ENCODE results near the gene TMUB2. TPM values are rescaled to one million over a fixed set of nuclear protein-coding genes. Genes with fewer than 3 reads are reported as not detected.

TMUB2 gene
- total and polyA plus RNA-seq, 2 of the 13 experiments (the other 11 are each of a cell fraction or from before 2014, with no cell fraction given), result 26.9 to 50.8 TPM

DNA sequence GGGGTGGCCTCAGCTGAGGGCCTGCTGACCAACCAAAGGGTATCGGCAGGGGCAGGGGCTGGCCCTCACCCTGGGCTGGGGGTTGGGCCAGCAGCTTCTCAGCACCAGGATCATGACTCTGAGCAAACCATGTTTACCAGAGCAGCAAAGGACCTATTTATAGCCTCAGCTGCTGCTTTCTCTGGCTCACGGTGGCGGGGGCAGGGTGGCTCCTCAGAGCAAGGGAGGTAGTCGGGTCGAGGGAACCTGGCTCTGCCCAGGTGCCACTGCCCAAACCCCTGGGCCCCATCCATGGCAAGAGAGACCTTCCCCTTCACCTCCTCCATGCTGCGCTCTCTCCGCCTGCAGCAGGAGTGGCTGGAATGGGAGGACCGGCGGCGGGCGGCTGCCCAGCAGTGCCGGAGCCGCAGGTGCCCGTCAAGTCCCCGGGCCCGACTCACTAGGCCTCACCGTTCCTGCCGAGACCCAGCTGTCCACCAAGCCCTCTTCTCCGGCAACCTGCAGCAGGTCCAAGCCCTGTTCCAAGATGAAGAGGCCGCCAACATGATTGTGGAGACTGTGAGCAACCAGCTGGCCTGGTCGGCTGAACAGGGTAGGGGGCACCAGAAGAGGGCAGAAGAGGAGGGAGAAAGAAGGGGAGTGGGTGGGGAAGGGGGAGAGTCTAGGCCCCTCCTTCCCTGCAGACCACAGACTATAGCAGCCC, 16.1 kb upstream of the TMUB2 start, which contains the start of gene ASB16 (continued):
- TF ChIP-seq, protein P1, sequence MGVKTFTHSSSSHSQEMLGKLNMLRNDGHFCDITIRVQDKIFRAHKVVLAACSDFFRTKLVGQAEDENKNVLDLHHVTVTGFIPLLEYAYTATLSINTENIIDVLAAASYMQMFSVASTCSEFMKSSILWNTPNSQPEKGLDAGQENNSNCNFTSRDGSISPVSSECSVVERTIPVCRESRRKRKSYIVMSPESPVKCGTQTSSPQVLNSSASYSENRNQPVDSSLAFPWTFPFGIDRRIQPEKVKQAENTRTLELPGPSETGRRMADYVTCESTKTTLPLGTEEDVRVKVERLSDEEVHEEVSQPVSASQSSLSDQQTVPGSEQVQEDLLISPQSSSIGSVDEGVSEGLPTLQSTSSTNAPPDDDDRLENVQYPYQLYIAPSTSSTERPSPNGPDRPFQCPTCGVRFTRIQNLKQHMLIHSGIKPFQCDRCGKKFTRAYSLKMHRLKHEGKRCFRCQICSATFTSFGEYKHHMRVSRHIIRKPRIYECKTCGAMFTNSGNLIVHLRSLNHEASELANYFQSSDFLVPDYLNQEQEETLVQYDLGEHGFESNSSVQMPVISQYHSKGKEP (CRISPR knock-in tag; IDR thresholded peaks at IDR 0.05), result no peak
- TF ChIP-seq MAZ (IDR thresholded peaks at IDR 0.05; ENCODE audit: borderline replicate concordance, low read depth, low read length) (no peak), MAZ (CRISPR knock-in tag; IDR thresholded peaks at IDR 0.05; ENCODE audit: low read depth) (peak; percentile 79), NCOA5 (CRISPR knock-in tag; IDR thresholded peaks at IDR 0.05) (no peak), ZNF747 (CRISPR knock-in tag; IDR thresholded peaks at IDR 0.05; ENCODE audit: borderline replicate concordance) (0 out of 2 replicates have a peak, but pooled peaks have one; percentile 59), HDAC1 (CRISPR knock-in tag; IDR thresholded peaks at IDR 0.05) (0 out of 2 replicates have a peak, but pooled peaks have one; percentile 33), NFIB (CRISPR knock-in tag; IDR thresholded peaks at IDR 0.05; ENCODE audit: borderline replicate concordance) (0 out of 2 replicates have a peak, but pooled peaks have one; percentile 61), ZNF619 (CRISPR knock-in tag; IDR thresholded peaks at IDR 0.05) (peak; percentile 51; the same call in 1 of the 2 replicates), NFKB2 (CRISPR knock-in tag; IDR thresholded peaks at IDR 0.05; ENCODE audit: borderline replicate concordance) (peak; percentile 22; the same call in 1 of the 2 replicates), ZFX (CRISPR knock-in tag; IDR thresholded peaks at IDR 0.05; ENCODE audit: low read depth) (peak; percentile 78), SMAD9 (CRISPR knock-in tag; IDR thresholded peaks at IDR 0.05) (peak; percentile 23; the same call in 1 of the 2 replicates), U2AF1 (optimal IDR thresholded peaks at IDR 0.05; ENCODE audit: low read depth, low read length) (no peak), BCL6 (CRISPR knock-in tag; IDR thresholded peaks at IDR 0.05) (0 out of 2 replicates have a peak, but pooled peaks have one; percentile 6), ZNF335 (CRISPR knock-in tag; IDR thresholded peaks at IDR 0.05) (0 out of 2 replicates have a peak, but pooled peaks have one; percentile 39), GZF1 (CRISPR knock-in tag; IDR thresholded peaks at IDR 0.05) (no peak), ZNF792 (CRISPR knock-in tag; IDR thresholded peaks at IDR 0.05) (0 out of 2 replicates have a peak, but pooled peaks have one; percentile 18), RXRB (CRISPR knock-in tag; IDR thresholded peaks at IDR 0.05; ENCODE audit: borderline replicate concordance) (no peak), ZNF724P (CRISPR knock-in tag; IDR thresholded peaks at IDR 0.05; ENCODE audit: borderline replicate concordance) (no peak), AGO2 (optimal IDR thresholded peaks at IDR 0.05; ENCODE audit: low read depth, low read length) (peak; percentile 89), SAP130 (CRISPR knock-in tag; IDR thresholded peaks at IDR 0.05; ENCODE audit: low read depth) (peak; percentile 45)
- TF ChIP-seq, protein P2, sequence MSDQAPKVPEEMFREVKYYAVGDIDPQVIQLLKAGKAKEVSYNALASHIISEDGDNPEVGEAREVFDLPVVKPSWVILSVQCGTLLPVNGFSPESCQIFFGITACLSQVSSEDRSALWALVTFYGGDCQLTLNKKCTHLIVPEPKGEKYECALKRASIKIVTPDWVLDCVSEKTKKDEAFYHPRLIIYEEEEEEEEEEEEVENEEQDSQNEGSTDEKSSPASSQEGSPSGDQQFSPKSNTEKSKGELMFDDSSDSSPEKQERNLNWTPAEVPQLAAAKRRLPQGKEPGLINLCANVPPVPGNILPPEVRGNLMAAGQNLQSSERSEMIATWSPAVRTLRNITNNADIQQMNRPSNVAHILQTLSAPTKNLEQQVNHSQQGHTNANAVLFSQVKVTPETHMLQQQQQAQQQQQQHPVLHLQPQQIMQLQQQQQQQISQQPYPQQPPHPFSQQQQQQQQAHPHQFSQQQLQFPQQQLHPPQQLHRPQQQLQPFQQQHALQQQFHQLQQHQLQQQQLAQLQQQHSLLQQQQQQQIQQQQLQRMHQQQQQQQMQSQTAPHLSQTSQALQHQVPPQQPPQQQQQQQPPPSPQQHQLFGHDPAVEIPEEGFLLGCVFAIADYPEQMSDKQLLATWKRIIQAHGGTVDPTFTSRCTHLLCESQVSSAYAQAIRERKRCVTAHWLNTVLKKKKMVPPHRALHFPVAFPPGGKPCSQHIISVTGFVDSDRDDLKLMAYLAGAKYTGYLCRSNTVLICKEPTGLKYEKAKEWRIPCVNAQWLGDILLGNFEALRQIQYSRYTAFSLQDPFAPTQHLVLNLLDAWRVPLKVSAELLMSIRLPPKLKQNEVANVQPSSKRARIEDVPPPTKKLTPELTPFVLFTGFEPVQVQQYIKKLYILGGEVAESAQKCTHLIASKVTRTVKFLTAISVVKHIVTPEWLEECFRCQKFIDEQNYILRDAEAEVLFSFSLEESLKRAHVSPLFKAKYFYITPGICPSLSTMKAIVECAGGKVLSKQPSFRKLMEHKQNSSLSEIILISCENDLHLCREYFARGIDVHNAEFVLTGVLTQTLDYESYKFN (CRISPR knock-in tag; conservative IDR thresholded peaks at IDR 0.05), result peak; percentile 53
- TF ChIP-seq, protein P3, sequence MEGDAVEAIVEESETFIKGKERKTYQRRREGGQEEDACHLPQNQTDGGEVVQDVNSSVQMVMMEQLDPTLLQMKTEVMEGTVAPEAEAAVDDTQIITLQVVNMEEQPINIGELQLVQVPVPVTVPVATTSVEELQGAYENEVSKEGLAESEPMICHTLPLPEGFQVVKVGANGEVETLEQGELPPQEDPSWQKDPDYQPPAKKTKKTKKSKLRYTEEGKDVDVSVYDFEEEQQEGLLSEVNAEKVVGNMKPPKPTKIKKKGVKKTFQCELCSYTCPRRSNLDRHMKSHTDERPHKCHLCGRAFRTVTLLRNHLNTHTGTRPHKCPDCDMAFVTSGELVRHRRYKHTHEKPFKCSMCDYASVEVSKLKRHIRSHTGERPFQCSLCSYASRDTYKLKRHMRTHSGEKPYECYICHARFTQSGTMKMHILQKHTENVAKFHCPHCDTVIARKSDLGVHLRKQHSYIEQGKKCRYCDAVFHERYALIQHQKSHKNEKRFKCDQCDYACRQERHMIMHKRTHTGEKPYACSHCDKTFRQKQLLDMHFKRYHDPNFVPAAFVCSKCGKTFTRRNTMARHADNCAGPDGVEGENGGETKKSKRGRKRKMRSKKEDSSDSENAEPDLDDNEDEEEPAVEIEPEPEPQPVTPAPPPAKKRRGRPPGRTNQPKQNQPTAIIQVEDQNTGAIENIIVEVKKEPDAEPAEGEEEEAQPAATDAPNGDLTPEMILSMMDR (CRISPR knock-in tag; IDR thresholded peaks at IDR 0.05), result peak; percentile 76
- TF ChIP-seq, protein P4, sequence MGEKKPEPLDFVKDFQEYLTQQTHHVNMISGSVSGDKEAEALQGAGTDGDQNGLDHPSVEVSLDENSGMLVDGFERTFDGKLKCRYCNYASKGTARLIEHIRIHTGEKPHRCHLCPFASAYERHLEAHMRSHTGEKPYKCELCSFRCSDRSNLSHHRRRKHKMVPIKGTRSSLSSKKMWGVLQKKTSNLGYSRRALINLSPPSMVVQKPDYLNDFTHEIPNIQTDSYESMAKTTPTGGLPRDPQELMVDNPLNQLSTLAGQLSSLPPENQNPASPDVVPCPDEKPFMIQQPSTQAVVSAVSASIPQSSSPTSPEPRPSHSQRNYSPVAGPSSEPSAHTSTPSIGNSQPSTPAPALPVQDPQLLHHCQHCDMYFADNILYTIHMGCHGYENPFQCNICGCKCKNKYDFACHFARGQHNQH (CRISPR knock-in tag; IDR thresholded peaks at IDR 0.05), result no peak

Data from HepG2 (cell line).